Thyroid gland (tissue), 4 donors: ENCODE measurements around the gene DGCR8. TPM values are rescaled to one million over a fixed set of nuclear protein-coding genes. Genes with fewer than 3 reads are reported as not detected.
A peak's percentile ranks its signal among the peaks of the same experiment; 100 is the strongest.

Experiments used
- DNase-seq, 2 donors: peaks; one replicate each; pipeline ENCODE4 v3.0.0-alpha.2; 2019
- H3K27ac ChIP-seq, 3 donors: fragments of 200-600 bp; sonication (generic); 1 replicate in 2 of 3; 2 replicates in 1 of 3; pipeline ENCODE4 v1.5.1; 2016 to 2019; ENCODE audit warnings: mild to moderate bottlenecking in 1 of 3, moderate library complexity in 1 of 3
- H3K27me3 ChIP-seq: fragments of 200-600 bp; sonication (generic); one replicate; pipeline ENCODE4 v1.5.1; 2019
- H3K36me3 ChIP-seq, 2 donors: fragments of 200-600 bp; sonication (generic); one replicate each; pipeline ENCODE4 v1.5.1; 2016 to 2019
- H3K4me1 ChIP-seq, 2 donors: fragments of 200-600 bp; sonication (generic); one replicate each; pipeline ENCODE4 v1.5.1; 2017 to 2019
- H3K4me3 ChIP-seq, 3 donors: fragments of 200-600 bp; sonication (generic); replicated peaks in 1 of 3; 1 replicate in 2 of 3; 2 replicates in 1 of 3; pipeline ENCODE4 v1.5.1; 2016; ENCODE audit warnings: mild to moderate bottlenecking in 1 of 3
- H3K9me3 ChIP-seq: fragments of 200-600 bp; sonication (generic); one replicate; pipeline ENCODE4 v1.5.1; 2017
- CTCF ChIP-seq, 6 experiments: fragments of 200-600 bp in 3 of 6; fragments of 450-650 bp in 3 of 6; sonication (generic) in 3 of 6; IDR thresholded peaks; one replicate each; pipeline ENCODE4 v1.5.1; 2016 to 2019; ENCODE audit warnings: antibody characterized with exemption in 6 of 6, mild to moderate bottlenecking in 2 of 6, inconsistent platforms in 1 of 6, moderate library complexity in 1 of 6
- POLR2A ChIP-seq, 2 donors: fragments of 450-650 bp; IDR thresholded peaks; one replicate each; pipeline ENCODE4 v1.6.1; 2017; ENCODE audit warnings: antibody characterized with exemption in 2 of 2, mild to moderate bottlenecking in 2 of 2, moderate library complexity in 1 of 2
- WGBS, 2 donors: methylation state at CpG; one replicate each; pipeline ENCODE4 v1.1.5; 2017; 5-methylcytosine and 5-hydroxymethylcytosine counted together
- intact Hi-C: fragments of 100-400 bp; cut with DNase I; formaldehyde crosslinking; loops from one replicate; pipeline ENCODE4 v1.15.1; 2023
- total RNA-seq, 4 donors: library from RNA; depleted of rRNA; stranded (reverse); fragments of >200 nt; gene quantifications; one replicate each; pipeline ENCODE4 v1.2.3, GENCODE V29; 2016

The DGCR8 gene
- total RNA-seq, 4 donors from 2014 or later, result 28.9 to 48.8 (median 31.5) TPM

GRCh38 chr22:20137113-20137512, 57.1 kb downstream of the DGCR8 start:
- DNase-seq, result no peak
- Histone ChIP-seq H3K4me3 (no peak overlapping the region), H3K9me3 (no peaks in the 10 kb centered on the region), H3K27ac (no peak overlapping the region), H3K27me3 (no peaks in the 10 kb centered on the region), H3K36me3 (no peaks in the 10 kb centered on the region), H3K4me1 (peaks cover 18 to 57% of the 10 kb centered on the region in 2 donors)
- TF ChIP-seq POLR2A (IDR thresholded peaks at IDR 0.05) (no peak), CTCF (IDR thresholded peaks at IDR 0.05) (no peak)
- 78 to 87% methylated on average over 5 to 7 of the region's 13 CpGs for WGBS, 2 donors
- intact Hi-C loops, result no loop called here

- Histone ChIP-seq H3K9me3 (no peaks in the 10 kb centered on the region), H3K4me1 (peaks cover 12 to 52% of the 10 kb centered on the region in 2 donors), H3K36me3 (no peaks in the 10 kb centered on the region), H3K27me3 (no peaks in the 10 kb centered on the region), H3K27ac (no peak overlapping the region), H3K4me3 (no peak overlapping the region)
- no peak for TF ChIP-seq POLR2A (IDR thresholded peaks at IDR 0.05)
- no peak for TF ChIP-seq CTCF (IDR thresholded peaks at IDR 0.05)
- intact Hi-C loops, result no loop called here
- WGBS, 2 donors, result 45 to 53% methylated on average over 12 to 14 of the region's 26 CpGs
- DNase-seq, result peak in 1 of 2 donors; percentile 14
Measured at GRCh38 chr22:20137671-20138416, 57.8 kb downstream of the DGCR8 start.

DNA sequence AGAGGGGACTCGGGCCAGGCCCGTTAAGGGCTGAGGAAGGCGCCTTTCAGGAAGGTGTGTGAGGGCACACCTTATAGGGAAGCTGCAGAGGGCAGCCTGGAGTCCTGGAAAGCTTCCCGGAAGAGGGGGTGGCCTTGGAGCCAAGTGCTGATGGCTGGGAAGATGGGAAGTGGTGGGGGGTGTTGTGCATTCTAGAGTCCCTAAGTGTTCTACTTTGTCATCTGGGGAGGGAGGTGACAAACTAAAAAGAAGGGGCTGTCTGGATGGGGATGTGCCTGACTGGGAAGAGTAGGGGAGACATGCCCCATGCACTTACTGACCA, 58.3 kb downstream of the DGCR8 start:
- H3K36me3 ChIP-seq, result peaks cover 0 to 2% of the 10 kb centered on the region in 2 donors
- H3K9me3 ChIP-seq, result no peaks in the 10 kb centered on the region
- no peak overlapping the region for H3K27ac ChIP-seq
- WGBS, 2 donors, result 51 to 65% methylated on average over 4 of the region's 4 CpGs
- intact Hi-C loops, result no loop called here
- TF ChIP-seq POLR2A (IDR thresholded peaks at IDR 0.05), result no peak
- TF ChIP-seq CTCF (IDR thresholded peaks at IDR 0.05), result no peak
- DNase-seq, result no peak
- H3K4me3 ChIP-seq, result no peak overlapping the region
- H3K4me1 ChIP-seq, result peaks cover 8 to 48% of the 10 kb centered on the region in 2 donors
- H3K27me3 ChIP-seq, result no peaks in the 10 kb centered on the region

GRCh38 chr22:20138868-20139267, 58.8 kb downstream of the DGCR8 start:
- TF ChIP-seq CTCF (IDR thresholded peaks at IDR 0.05), result no peak
- H3K27me3 ChIP-seq, result no peaks in the 10 kb centered on the region
- peaks cover 5 to 43% of the 10 kb centered on the region in 2 donors for H3K4me1 ChIP-seq
- H3K36me3 ChIP-seq, result peaks cover 0 to 5% of the 10 kb centered on the region in 2 donors
- WGBS, 2 donors, result 88 to 96% methylated on average over 9 of the region's 16 CpGs
- H3K4me3 ChIP-seq, result no peak overlapping the region
- DNase-seq, result no peak
- H3K27ac ChIP-seq, result no peak overlapping the region
- intact Hi-C loops, result no loop called here
- no peaks in the 10 kb centered on the region for H3K9me3 ChIP-seq

GRCh38 chr22:20139391-20140106, 59.5 kb downstream of the DGCR8 start:
- Histone ChIP-seq H3K27me3 (no peaks in the 10 kb centered on the region), H3K4me3 (no peak overlapping the region), H3K27ac (no peak overlapping the region), H3K9me3 (no peaks in the 10 kb centered on the region), H3K4me1 (peaks cover 0 to 37% of the 10 kb centered on the region in 2 donors), H3K36me3 (peaks cover 0 to 5% of the 10 kb centered on the region in 2 donors)
- DNase-seq, result no peak
- WGBS, 2 donors, result 93 to 97% methylated on average over 24 to 30 of the region's 36 CpGs
- TF ChIP-seq POLR2A (IDR thresholded peaks at IDR 0.05) (no peak), CTCF (IDR thresholded peaks at IDR 0.05) (no peak)
- intact Hi-C loops, result no loop called here
